ENCODE measurements around the gene SERPINF2. TPM values are rescaled to one million over a fixed set of nuclear protein-coding genes. Genes with fewer than 3 reads are reported as not detected.
A peak's percentile ranks its signal among the peaks of the same experiment; 100 is the strongest.

The SERPINF2 gene
- polyA plus RNA-seq, 1 donor from 2014 or later: not detected

- peak overlapping the region; percentile 96 for H3K4me3 ChIP-seq (ENCODE audit: low read length)
- H3K27ac ChIP-seq (ENCODE audit: low read length): peak overlapping the region; percentile 87
- TF ChIP-seq EZH2 (IDR thresholded peaks at IDR 0.05; ENCODE audit: borderline replicate concordance, insufficient read depth, low read length, poor library complexity, severe bottlenecking) (no peak), EP300 (conservative IDR thresholded peaks at IDR 0.05; ENCODE audit: poor library complexity, severe bottlenecking) (peak; percentile 10)
- H3K36me3 ChIP-seq (ENCODE audit: insufficient read depth, low read length): no peaks in the 10 kb centered on the region
- H3K9me2 ChIP-seq (ENCODE audit: insufficient read depth, low read length): no peaks in the 10 kb centered on the region
- H3F3A ChIP-seq (ENCODE audit: insufficient read depth, low read length, poor library complexity, severe bottlenecking): peaks cover 4% of the 10 kb centered on the region
- peaks cover 4% of the 10 kb centered on the region for H3K79me2 ChIP-seq (replicated peaks; ENCODE audit: insufficient read depth, low read length)
- H3K9ac ChIP-seq (ENCODE audit: low read length): peak overlapping the region; percentile 82
- no peaks in the 10 kb centered on the region for H3K9me3 ChIP-seq (ENCODE audit: low read length)
- peak overlapping the region; percentile 88 for H3K4me2 ChIP-seq (ENCODE audit: low read length)
- no peaks in the 10 kb centered on the region for H4K20me1 ChIP-seq (ENCODE audit: insufficient read depth)
- no peaks in the 10 kb centered on the region for H3K27me3 ChIP-seq (ENCODE audit: insufficient read depth, low read depth, low read length)
- peak overlapping the region; percentile 75 for H2AFZ ChIP-seq (ENCODE audit: low read depth, low read length)
Measured at GRCh38 chr17:1716912-1717695, 25.6 kb upstream of the SERPINF2 start.

DNA sequence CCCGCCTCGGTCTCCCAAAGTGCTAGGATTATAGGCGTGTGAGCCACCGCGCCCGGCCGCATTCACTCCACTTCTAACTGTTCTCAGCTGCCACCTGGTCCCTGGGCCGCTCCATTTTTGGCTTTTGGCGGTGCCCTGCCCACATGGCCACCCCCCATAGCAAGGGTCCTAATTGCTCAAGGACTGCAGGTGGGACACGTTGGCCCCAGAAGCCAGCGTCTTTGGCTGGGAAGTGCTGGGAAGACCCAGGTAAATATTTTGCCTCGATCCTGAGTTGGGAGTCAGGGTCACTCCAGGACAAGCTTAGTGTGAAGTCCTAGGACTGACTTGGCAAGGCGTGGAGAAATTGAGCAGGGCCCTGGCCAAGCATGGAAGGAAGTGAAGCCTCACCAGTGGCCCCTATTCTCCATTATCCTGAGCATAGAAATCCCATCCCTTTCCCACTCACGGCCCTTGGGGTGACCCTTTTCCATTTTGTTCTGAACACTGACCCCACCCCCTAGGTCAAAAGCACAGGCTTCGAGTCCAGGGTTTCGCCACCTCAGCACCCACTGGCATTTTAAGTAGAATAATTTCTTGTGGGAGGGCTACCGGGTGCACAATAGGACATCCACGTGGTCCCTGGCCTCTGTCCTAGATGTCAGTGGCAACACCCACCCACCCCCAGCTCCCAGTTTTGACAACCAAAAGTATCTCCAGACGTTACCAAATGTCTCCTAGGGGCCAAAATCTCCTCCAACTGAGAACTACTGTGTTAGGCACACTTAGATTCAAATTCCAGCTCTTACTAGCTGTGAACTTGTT is 24.1 kb upstream of the SERPINF2 start:
- H3K4me3 ChIP-seq (ENCODE audit: low read length): no peak overlapping the region
- no peaks in the 10 kb centered on the region for H3K36me3 ChIP-seq (ENCODE audit: insufficient read depth, low read length)
- no peak overlapping the region for H3K9ac ChIP-seq (ENCODE audit: low read length)
- no peaks in the 10 kb centered on the region for H3K9me3 ChIP-seq (ENCODE audit: low read length)
- TF ChIP-seq RAD21 (conservative IDR thresholded peaks at IDR 0.05): no peak
- no peak for TF ChIP-seq POLR2AphosphoS5 (IDR thresholded peaks at IDR 0.05)
- TF ChIP-seq EP300 (conservative IDR thresholded peaks at IDR 0.05; ENCODE audit: poor library complexity, severe bottlenecking): no peak
- TF ChIP-seq SMC3 (conservative IDR thresholded peaks at IDR 0.05; ENCODE audit: poor library complexity): no peak
- TF ChIP-seq, protein P1, sequence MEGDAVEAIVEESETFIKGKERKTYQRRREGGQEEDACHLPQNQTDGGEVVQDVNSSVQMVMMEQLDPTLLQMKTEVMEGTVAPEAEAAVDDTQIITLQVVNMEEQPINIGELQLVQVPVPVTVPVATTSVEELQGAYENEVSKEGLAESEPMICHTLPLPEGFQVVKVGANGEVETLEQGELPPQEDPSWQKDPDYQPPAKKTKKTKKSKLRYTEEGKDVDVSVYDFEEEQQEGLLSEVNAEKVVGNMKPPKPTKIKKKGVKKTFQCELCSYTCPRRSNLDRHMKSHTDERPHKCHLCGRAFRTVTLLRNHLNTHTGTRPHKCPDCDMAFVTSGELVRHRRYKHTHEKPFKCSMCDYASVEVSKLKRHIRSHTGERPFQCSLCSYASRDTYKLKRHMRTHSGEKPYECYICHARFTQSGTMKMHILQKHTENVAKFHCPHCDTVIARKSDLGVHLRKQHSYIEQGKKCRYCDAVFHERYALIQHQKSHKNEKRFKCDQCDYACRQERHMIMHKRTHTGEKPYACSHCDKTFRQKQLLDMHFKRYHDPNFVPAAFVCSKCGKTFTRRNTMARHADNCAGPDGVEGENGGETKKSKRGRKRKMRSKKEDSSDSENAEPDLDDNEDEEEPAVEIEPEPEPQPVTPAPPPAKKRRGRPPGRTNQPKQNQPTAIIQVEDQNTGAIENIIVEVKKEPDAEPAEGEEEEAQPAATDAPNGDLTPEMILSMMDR (IDR thresholded peaks at IDR 0.05; ENCODE audit: poor library complexity, severe bottlenecking): no peak
- TF ChIP-seq EZH2 (IDR thresholded peaks at IDR 0.05; ENCODE audit: borderline replicate concordance, insufficient read depth, low read length, poor library complexity, severe bottlenecking): no peak
- TF ChIP-seq, protein P2, sequence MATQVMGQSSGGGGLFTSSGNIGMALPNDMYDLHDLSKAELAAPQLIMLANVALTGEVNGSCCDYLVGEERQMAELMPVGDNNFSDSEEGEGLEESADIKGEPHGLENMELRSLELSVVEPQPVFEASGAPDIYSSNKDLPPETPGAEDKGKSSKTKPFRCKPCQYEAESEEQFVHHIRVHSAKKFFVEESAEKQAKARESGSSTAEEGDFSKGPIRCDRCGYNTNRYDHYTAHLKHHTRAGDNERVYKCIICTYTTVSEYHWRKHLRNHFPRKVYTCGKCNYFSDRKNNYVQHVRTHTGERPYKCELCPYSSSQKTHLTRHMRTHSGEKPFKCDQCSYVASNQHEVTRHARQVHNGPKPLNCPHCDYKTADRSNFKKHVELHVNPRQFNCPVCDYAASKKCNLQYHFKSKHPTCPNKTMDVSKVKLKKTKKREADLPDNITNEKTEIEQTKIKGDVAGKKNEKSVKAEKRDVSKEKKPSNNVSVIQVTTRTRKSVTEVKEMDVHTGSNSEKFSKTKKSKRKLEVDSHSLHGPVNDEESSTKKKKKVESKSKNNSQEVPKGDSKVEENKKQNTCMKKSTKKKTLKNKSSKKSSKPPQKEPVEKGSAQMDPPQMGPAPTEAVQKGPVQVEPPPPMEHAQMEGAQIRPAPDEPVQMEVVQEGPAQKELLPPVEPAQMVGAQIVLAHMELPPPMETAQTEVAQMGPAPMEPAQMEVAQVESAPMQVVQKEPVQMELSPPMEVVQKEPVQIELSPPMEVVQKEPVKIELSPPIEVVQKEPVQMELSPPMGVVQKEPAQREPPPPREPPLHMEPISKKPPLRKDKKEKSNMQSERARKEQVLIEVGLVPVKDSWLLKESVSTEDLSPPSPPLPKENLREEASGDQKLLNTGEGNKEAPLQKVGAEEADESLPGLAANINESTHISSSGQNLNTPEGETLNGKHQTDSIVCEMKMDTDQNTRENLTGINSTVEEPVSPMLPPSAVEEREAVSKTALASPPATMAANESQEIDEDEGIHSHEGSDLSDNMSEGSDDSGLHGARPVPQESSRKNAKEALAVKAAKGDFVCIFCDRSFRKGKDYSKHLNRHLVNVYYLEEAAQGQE (IDR thresholded peaks at IDR 0.05; ENCODE audit: borderline replicate concordance): no peak
- TF ChIP-seq TAF1 (IDR thresholded peaks at IDR 0.05; ENCODE audit: low read depth): no peak
- TF ChIP-seq MXI1 (conservative IDR thresholded peaks at IDR 0.05; ENCODE audit: poor library complexity, severe bottlenecking): no peak
- H3K4me2 ChIP-seq (ENCODE audit: low read length): no peak overlapping the region
- no peak overlapping the region for H3K27ac ChIP-seq (ENCODE audit: low read length)
- H3K27me3 ChIP-seq (ENCODE audit: insufficient read depth, low read depth, low read length): no peaks in the 10 kb centered on the region
- peaks cover 4% of the 10 kb centered on the region for H3K79me2 ChIP-seq (replicated peaks; ENCODE audit: insufficient read depth, low read length)
- H4K20me1 ChIP-seq (ENCODE audit: insufficient read depth): no peaks in the 10 kb centered on the region
- peaks cover 4% of the 10 kb centered on the region for H3F3A ChIP-seq (ENCODE audit: insufficient read depth, low read length, poor library complexity, severe bottlenecking)
- no peak overlapping the region for H2AFZ ChIP-seq (ENCODE audit: low read depth, low read length)
- H3K9me2 ChIP-seq (ENCODE audit: insufficient read depth, low read length): no peaks in the 10 kb centered on the region

Measured in neural cell (in vitro differentiated cells).